Uterus (tissue), 2 donors: ENCODE measurements around the gene SWT1.
"Not testable (repeated sequence)": the region's sequence is repeated elsewhere in the genome, so short reads cannot be mapped to it uniquely, and the experiment has no call there.

ENCODE experiments used
- POLR2A ChIP-seq, 2 donors: fragments of 450-650 bp; IDR thresholded peaks; one replicate each; pipeline ENCODE4 v1.6.1; 2016; ENCODE audit warnings: antibody characterized with exemption in 2 of 2, mild to moderate bottlenecking in 1 of 2, moderate library complexity in 1 of 2
- TF ChIP-seq, protein P1 (sequence below), 4 experiments: fragments of 200-600 bp in 2 of 4; fragments of 450-650 bp in 2 of 4; sonication (generic) in 2 of 4; IDR thresholded peaks; one replicate each; pipeline ENCODE4 v1.5.1; 2016 to 2019; ENCODE audit warnings: antibody characterized with exemption in 4 of 4, mild to moderate bottlenecking in 2 of 4, moderate library complexity in 1 of 4

DNA sequence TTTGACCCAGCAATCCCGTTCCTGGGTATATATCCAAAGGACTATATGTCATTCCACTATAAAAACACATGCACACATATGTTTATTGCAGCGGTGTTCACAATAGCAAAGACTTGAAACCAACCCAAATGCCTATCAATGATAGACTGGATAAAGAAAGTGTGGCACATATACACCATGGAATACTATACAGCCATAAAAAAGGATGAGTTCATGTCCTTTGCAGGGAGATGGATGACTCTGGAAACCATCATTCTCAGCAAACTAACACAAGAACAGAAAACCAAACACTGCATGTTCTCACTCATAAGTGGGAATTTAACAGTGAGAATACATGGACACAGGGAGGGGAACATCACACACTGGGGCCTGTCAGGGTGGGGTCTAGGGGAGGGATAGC lies 80.2 kb downstream of the SWT1 start:
- TF ChIP-seq, protein P1, sequence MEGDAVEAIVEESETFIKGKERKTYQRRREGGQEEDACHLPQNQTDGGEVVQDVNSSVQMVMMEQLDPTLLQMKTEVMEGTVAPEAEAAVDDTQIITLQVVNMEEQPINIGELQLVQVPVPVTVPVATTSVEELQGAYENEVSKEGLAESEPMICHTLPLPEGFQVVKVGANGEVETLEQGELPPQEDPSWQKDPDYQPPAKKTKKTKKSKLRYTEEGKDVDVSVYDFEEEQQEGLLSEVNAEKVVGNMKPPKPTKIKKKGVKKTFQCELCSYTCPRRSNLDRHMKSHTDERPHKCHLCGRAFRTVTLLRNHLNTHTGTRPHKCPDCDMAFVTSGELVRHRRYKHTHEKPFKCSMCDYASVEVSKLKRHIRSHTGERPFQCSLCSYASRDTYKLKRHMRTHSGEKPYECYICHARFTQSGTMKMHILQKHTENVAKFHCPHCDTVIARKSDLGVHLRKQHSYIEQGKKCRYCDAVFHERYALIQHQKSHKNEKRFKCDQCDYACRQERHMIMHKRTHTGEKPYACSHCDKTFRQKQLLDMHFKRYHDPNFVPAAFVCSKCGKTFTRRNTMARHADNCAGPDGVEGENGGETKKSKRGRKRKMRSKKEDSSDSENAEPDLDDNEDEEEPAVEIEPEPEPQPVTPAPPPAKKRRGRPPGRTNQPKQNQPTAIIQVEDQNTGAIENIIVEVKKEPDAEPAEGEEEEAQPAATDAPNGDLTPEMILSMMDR (IDR thresholded peaks at IDR 0.05) = not testable (repeated sequence)
- not testable (repeated sequence) for TF ChIP-seq POLR2A (IDR thresholded peaks at IDR 0.05)
